IMR-90 (cell line): ENCODE measurements around the gene HSD17B8.

ENCODE experiments used
- POLR2A ChIP-seq: IDR thresholded peaks from 2 replicates; pipeline ENCODE4 v1.6.1; 2012; ENCODE audit warnings: mild to moderate bottlenecking, low read depth, low read length
- RCOR1 ChIP-seq: IDR thresholded peaks from 2 replicates; pipeline ENCODE4 v1.6.1; 2012; ENCODE audit warnings: mild to moderate bottlenecking, low read length, improper control_type of control experiment; ENCODE audit not compliant: insufficient replicate concordance

GRCh38 chr6:33163540-33163939, 40.9 kb upstream of the HSD17B8 start:
- TF ChIP-seq RCOR1 = no peak
- no peak for TF ChIP-seq POLR2A
